Sigmoid colon (tissue), 7 donors: Measurements from ENCODE around the gene CCDC74A. TPM values are rescaled to one million over a fixed set of nuclear protein-coding genes. Genes with fewer than 3 reads are reported as not detected.
"Not testable (repeated sequence)": the region's sequence is repeated elsewhere in the genome, so short reads cannot be mapped to it uniquely, and the experiment has no call there.

Experiments
- DNase-seq: peaks from one replicate; pipeline ENCODE4 v3.0.0-alpha.2; 2019
- H3K27ac ChIP-seq, 4 donors: fragments of 200-600 bp; sonication (generic); one replicate each; pipeline ENCODE4 v1.5.1; 2016 to 2019; ENCODE audit warnings: mild to moderate bottlenecking in 1 of 4
- H3K27me3 ChIP-seq, 3 donors: fragments of 200-600 bp; sonication (generic); one replicate each; pipeline ENCODE4 v1.5.1; 2019; ENCODE audit warnings: mild to moderate bottlenecking in 1 of 3
- H3K36me3 ChIP-seq, 4 donors: fragments of 200-600 bp; sonication (generic); one replicate each; pipeline ENCODE4 v1.5.1; 2016 to 2019
- H3K4me1 ChIP-seq, 4 donors: fragments of 200-600 bp; sonication (generic); one replicate each; pipeline ENCODE4 v1.5.1; 2017 to 2019
- H3K4me3 ChIP-seq, 4 donors: fragments of 200-600 bp; sonication (generic); one replicate each; pipeline ENCODE4 v1.5.1; 2017 to 2019; ENCODE audit warnings: mild to moderate bottlenecking in 2 of 4, moderate library complexity in 1 of 4
- H3K9me3 ChIP-seq, 4 donors: fragments of 200-600 bp in 3 of 4; sonication (generic) in 3 of 4; one replicate each; pipeline versions ENCODE4 v1.5.1 to v1.6.1; 2013 to 2019
- EP300 ChIP-seq, 4 donors: sonication (generic); formaldehyde crosslinking; IDR thresholded peaks; one replicate each; pipeline ENCODE4 v1.6.1; 2017; ENCODE audit warnings: antibody characterized with exemption in 4 of 4
- POLR2A ChIP-seq, 2 donors: fragments of 450-650 bp; IDR thresholded peaks; one replicate each; pipeline ENCODE4 v1.6.1; 2016; ENCODE audit warnings: antibody characterized with exemption in 2 of 2, mild to moderate bottlenecking in 2 of 2, moderate library complexity in 2 of 2
- POLR2AphosphoS5 ChIP-seq, 4 donors: sonication (generic); formaldehyde crosslinking; IDR thresholded peaks; one replicate each; pipeline ENCODE4 v1.6.1; 2017; ENCODE audit warnings: antibody characterized with exemption in 4 of 4
- WGBS, 2 donors: extraction: QIAGEN DNeasy Blood & Tissue Kit; methylation state at CpG; one replicate each; pipeline ENCODE4 v1.1.7; 2013; 5-methylcytosine and 5-hydroxymethylcytosine counted together
- intact Hi-C: fragments of 100-400 bp; cut with DNase I; formaldehyde crosslinking; loops from one replicate; pipeline ENCODE4 v1.15.1; 2023
- polyA plus RNA-seq, 3 donors: library from polyadenylated mRNA; stranded (reverse); fragments of 200-250 nt; gene quantifications; one replicate each; pipeline ENCODE4 v1.2.3, GENCODE V29; 2013
- total RNA-seq, 4 donors: library from RNA; depleted of rRNA; stranded (reverse); fragments of >200 nt; gene quantifications; one replicate each; pipeline ENCODE4 v1.1.0, GENCODE V29; 2016
- TF ChIP-seq, protein P1 (sequence below), 4 experiments: fragments of 450-650 bp in 3 of 4; fragments of 200-600 bp in 1 of 4; IDR thresholded peaks; one replicate each; pipeline ENCODE4 v1.5.1; 2016 to 2019; ENCODE audit warnings: antibody characterized with exemption in 4 of 4, mild to moderate bottlenecking in 3 of 4, moderate library complexity in 2 of 4
- donor health status: healthy with polysubstance abuse.
- donor health status: Bipolar disorder and iron deficiency.
- donor health status: healthy.

CCDC74A gene
- total and polyA plus RNA-seq, 7 donors = 1.2 to 24.4 (median 8.2) TPM

DNA sequence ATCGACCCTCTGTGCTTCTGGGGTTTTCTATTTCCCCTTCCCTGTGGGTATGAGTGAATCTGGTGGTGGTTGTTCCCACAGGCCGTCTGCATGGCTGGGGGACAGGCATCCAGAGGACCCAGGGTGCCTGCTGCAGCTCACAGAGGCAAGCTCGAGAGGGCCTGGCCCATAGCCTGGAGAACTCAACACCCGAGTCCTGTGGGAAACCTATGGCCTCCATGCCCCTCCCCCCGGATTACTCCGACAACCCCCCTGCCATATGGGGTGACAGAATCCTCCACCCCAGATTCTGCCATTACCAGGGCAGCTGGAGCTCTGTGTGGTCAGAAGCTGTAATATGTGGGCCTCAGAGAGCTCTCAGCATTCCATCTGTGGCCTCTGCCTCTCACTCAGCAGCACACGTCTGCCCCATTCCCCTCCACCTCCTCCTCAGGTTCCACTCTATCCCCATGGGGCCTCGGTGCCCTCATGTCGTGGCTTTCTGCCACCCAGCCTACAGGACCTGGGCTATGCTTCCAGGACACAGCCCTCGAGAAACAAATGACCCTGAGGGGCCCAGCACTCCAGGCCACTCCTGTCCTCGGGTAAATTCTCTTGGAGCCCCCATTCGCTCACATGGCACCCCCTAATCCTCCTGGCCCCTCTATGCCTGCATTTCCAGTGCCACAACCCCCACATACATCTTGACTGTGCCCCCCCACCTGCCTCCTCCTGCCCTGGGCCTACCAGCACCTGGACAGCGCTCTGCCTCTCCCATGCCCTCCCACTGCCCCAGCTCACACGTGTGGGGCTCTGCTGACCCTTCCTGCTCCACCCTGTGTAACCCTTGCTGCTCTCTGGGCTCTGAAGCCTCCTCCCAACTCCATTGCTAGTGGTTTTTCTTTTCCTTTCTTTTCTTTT, 39.1 kb upstream of the CCDC74A start:
- 85 to 88% methylated on average over 14 of the region's 14 CpGs for WGBS, 2 donors
- DNase-seq = no peak
- Histone ChIP-seq H3K9me3 (no peaks in the 10 kb centered on the region), H3K36me3 (no peaks in the 10 kb centered on the region), H3K4me3 (no peak overlapping the region), H3K27me3 (no peaks in the 10 kb centered on the region), H3K4me1 (peaks cover 0 to 16% (median 10%) of the 10 kb centered on the region in 4 donors), H3K27ac (no peak overlapping the region)
- TF ChIP-seq POLR2A (IDR thresholded peaks at IDR 0.05) (no peak), POLR2AphosphoS5 (IDR thresholded peaks at IDR 0.05) (no peak), EP300 (IDR thresholded peaks at IDR 0.05) (no peak)
- TF ChIP-seq, protein P1, sequence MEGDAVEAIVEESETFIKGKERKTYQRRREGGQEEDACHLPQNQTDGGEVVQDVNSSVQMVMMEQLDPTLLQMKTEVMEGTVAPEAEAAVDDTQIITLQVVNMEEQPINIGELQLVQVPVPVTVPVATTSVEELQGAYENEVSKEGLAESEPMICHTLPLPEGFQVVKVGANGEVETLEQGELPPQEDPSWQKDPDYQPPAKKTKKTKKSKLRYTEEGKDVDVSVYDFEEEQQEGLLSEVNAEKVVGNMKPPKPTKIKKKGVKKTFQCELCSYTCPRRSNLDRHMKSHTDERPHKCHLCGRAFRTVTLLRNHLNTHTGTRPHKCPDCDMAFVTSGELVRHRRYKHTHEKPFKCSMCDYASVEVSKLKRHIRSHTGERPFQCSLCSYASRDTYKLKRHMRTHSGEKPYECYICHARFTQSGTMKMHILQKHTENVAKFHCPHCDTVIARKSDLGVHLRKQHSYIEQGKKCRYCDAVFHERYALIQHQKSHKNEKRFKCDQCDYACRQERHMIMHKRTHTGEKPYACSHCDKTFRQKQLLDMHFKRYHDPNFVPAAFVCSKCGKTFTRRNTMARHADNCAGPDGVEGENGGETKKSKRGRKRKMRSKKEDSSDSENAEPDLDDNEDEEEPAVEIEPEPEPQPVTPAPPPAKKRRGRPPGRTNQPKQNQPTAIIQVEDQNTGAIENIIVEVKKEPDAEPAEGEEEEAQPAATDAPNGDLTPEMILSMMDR (IDR thresholded peaks at IDR 0.05) = no peak
- intact Hi-C loops = loop anchor here (10.0 kb wide), 1 partner anchor 1304 kb away; the partner anchor contains the start of genes MZT2B and SMPD4

DNA sequence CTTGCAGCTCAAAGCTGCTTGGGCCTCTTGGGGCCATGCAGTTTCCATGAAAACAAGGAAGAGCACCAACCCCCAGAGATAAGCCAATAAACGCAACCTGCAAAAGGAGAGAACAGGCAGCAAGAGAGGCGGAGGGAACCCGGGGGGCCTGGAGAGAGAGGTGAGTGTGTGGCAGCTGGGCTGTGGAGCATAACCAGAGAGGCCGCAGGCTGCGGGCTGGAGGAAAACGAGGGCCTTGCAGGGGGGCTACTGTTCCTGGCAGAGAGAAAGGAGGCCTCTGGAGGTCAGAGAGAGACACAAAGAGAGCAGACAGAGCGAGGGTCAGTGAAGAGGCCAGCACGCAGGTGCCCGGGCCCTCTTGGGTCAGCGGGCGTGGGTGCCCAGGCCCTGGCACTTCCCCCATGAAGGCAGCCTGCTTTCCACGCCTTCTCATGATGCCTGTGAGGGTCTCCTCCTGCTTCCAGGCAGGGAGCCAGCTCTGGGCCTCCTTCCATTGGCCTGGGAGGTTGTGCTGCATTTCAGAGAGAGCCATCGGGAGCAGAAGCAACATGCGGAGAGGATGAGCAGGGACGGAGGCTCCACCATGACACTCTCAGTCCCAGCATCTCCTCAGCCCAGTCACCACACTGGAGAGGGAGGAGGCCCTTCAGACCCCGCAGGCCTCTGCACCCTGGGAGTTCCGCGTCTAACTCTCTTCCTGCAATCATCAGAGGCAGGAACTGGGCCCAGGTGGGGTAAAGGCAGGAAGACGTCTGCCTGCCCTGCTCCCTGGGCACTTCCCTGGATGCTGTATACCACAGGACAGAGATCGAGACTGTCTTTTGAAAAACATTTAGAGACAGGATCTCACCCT, 36.8 kb upstream of the CCDC74A start:
- H3K4me1 ChIP-seq = peaks cover 0 to 30% (median 20%) of the 10 kb centered on the region in 4 donors

DNA sequence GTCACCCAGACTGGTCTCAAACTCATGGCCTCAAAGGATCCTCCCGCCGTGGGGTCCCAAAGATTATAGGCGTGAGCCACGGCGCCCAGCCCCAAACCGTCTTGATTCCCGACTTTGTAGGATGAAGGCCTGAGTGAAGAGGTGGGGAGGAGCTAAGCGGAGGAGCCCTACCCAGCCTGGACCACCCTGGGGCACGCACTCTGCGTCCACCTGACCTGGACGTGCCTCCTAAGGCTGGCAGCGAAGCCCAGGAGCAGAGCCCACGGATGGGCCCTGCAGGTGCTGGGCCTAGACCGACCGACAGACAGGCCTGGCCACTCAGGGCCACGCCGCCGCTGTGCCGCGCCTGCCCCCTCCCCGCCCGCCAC, 36.2 kb upstream of the CCDC74A start:
- intact Hi-C loops = loop anchor here (5.0 kb wide), 1 partner anchor 384 kb away; the partner anchor contains the start of gene PLEKHB2
- peak overlapping the region; percentile 33 to 81 (median 76) for H3K4me3 ChIP-seq
- H3K9me3 ChIP-seq, H3K27me3 ChIP-seq, DNase-seq, H3K36me3 ChIP-seq: not testable (repeated sequence)
- peak overlapping the region in 1 of 4 donors; percentile 7 for H3K27ac ChIP-seq
- WGBS, 2 donors = 7 to 13% methylated on average over 22 of the region's 22 CpGs
- peaks cover 0 to 30% (median 20%) of the 10 kb centered on the region in 4 donors for H3K4me1 ChIP-seq

More for the DNA sequence above, 36.8 kb upstream of the CCDC74A start:
- peak overlapping the region in 1 of 4 donors; percentile 7 for H3K27ac ChIP-seq
- not testable (repeated sequence) for H3K36me3 ChIP-seq, H3K27me3 ChIP-seq, H3K9me3 ChIP-seq, DNase-seq
- peak overlapping the region; percentile 33 to 81 (median 76) for H3K4me3 ChIP-seq
- 61 to 67% methylated on average over 20 of the region's 20 CpGs for WGBS, 2 donors
- intact Hi-C loops = loop anchor here (5.0 kb wide), 1 partner anchor 384 kb away; the partner anchor contains the start of gene PLEKHB2

GRCh38 chr2:131492015-131492417, 35.7 kb upstream of the CCDC74A start, which contains the start of gene MZT2A:
TSS of gene MZT2A (minus strand) at chr2:131492397. CDS start at chr2:131492376, 21 bp downstream.
- peak within 1 kb of the TSS; percentile 83 to 88 (median 84) for H3K27ac ChIP-seq
- not testable (repeated sequence) for DNase-seq, H3K36me3 ChIP-seq, H3K27me3 ChIP-seq, H3K9me3 ChIP-seq
- 1% methylated on average over 53 of the region's 53 CpGs for WGBS, 2 donors
- H3K4me3 ChIP-seq = peak within 1 kb of the TSS; percentile 71 to 81 (median 78)
- peaks cover 0 to 30% (median 20%) of the 10 kb centered on the region in 4 donors for H3K4me1 ChIP-seq
- intact Hi-C loops = loop anchor here (2.0 to 5.0 kb wide), 2 partner anchors 35 to 385 kb away; partner anchors contain the start of genes CCDC74A and PLEKHB2

GRCh38 chr2:131492418-131493198, 35.1 kb upstream of the CCDC74A start:
- Histone ChIP-seq H3K9me3 (no peaks in the 10 kb centered on the region), H3K4me1 (peaks cover 0 to 30% (median 20%) of the 10 kb centered on the region in 4 donors), H3K27ac (peak overlapping the region; percentile 83 to 88 (median 84)), H3K36me3 (peaks cover 0 to 5% (median 0%) of the 10 kb centered on the region in 4 donors), H3K27me3 (no peaks in the 10 kb centered on the region), H3K4me3 (peak overlapping the region; percentile 71 to 81 (median 78))
- WGBS, 2 donors = 0 to 1% methylated on average over 79 of the region's 79 CpGs
- TF ChIP-seq, protein P1 (IDR thresholded peaks at IDR 0.05) = peak; percentile 65 to 84 (median 69)
- TF ChIP-seq POLR2A (IDR thresholded peaks at IDR 0.05) (no peak), POLR2AphosphoS5 (IDR thresholded peaks at IDR 0.05) (peak; percentile 27 to 67 (median 54)), EP300 (IDR thresholded peaks at IDR 0.05) (no peak)
- DNase-seq = peak; percentile 94
- intact Hi-C loops = loop anchor here (2.0 to 5.0 kb wide), 2 partner anchors 34 to 385 kb away; partner anchors contain the start of genes CCDC74A and PLEKHB2
